Measurements from ENCODE around the gene PLCD1.
A peak's percentile ranks its signal among the peaks of the same experiment; 100 is the strongest.

Gene PLCD1

DNA sequence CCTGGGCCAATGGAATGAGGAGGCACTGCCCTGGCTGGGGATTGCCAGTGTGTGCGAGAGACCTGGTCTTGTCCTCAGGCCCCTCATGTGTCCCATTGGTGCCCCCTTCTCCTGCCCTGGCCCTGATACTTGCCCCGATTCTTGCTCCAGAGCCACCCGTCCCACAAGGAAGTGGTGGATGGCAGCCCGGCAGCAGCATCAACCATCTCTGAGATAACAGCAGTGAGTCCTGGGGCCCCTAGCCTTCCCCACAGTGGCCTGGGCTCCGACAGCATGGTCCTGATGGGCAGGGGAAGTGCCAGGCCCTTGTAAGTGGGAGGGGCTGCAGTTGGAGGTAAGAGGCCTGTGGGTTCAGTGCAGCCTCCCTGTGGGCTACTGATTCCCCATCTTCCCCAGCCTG lies 23.4 kb downstream of the PLCD1 start:
- no peak for ATAC-seq
- TF ChIP-seq, protein P1, sequence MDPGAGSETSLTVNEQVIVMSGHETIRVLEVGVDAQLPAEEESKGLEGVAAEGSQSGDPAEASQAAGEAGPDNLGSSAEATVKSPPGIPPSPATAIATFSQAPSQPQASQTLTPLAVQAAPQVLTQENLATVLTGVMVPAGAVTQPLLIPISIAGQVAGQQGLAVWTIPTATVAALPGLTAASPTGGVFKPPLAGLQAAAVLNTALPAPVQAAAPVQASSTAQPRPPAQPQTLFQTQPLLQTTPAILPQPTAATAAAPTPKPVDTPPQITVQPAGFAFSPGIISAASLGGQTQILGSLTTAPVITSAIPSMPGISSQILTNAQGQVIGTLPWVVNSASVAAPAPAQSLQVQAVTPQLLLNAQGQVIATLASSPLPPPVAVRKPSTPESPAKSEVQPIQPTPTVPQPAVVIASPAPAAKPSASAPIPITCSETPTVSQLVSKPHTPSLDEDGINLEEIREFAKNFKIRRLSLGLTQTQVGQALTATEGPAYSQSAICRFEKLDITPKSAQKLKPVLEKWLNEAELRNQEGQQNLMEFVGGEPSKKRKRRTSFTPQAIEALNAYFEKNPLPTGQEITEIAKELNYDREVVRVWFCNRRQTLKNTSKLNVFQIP (CRISPR knock-in tag; IDR thresholded peaks at IDR 0.05; ENCODE audit: borderline replicate concordance, low read depth) = no peak
- no peak for TF ChIP-seq RARB (CRISPR knock-in tag; IDR thresholded peaks at IDR 0.05)

GRCh38 chr3:38005076-38006020 lies 24.1 kb downstream of the PLCD1 start:
- TF ChIP-seq ESRRG (CRISPR knock-in tag; IDR thresholded peaks at IDR 0.05) (no peak), PPARA (CRISPR knock-in tag; IDR thresholded peaks at IDR 0.05; ENCODE audit: borderline replicate concordance) (no peak)
- TF ChIP-seq, protein P2, sequence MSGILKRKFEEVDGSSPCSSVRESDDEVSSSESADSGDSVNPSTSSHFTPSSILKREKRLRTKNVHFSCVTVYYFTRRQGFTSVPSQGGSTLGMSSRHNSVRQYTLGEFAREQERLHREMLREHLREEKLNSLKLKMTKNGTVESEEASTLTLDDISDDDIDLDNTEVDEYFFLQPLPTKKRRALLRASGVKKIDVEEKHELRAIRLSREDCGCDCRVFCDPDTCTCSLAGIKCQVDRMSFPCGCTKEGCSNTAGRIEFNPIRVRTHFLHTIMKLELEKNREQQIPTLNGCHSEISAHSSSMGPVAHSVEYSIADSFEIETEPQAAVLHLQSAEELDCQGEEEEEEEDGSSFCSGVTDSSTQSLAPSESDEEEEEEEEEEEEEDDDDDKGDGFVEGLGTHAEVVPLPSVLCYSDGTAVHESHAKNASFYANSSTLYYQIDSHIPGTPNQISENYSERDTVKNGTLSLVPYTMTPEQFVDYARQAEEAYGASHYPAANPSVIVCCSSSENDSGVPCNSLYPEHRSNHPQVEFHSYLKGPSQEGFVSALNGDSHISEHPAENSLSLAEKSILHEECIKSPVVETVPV (CRISPR knock-in tag; IDR thresholded peaks at IDR 0.05) = no peak
- no peak for ATAC-seq

GRCh38 chr3:38004415-38005075 lies 24.9 kb downstream of the PLCD1 start:
- peak; percentile 80 for ATAC-seq
- TF ChIP-seq PATZ1 (CRISPR knock-in tag; IDR thresholded peaks at IDR 0.05; ENCODE audit: borderline replicate concordance) = no peak
- TF ChIP-seq CSDC2 (CRISPR knock-in tag; IDR thresholded peaks at IDR 0.05) = no peak
- no peak for TF ChIP-seq ARNTL (CRISPR knock-in tag; IDR thresholded peaks at IDR 0.05; ENCODE audit: borderline replicate concordance, low read depth)
- TF ChIP-seq ESRRG (CRISPR knock-in tag; IDR thresholded peaks at IDR 0.05) = no peak
- no peak for TF ChIP-seq ZFP3 (CRISPR knock-in tag; IDR thresholded peaks at IDR 0.05)
- no peak for TF ChIP-seq OSR1 (CRISPR knock-in tag; IDR thresholded peaks at IDR 0.05)
- no peak for TF ChIP-seq ZNF8 (CRISPR knock-in tag; IDR thresholded peaks at IDR 0.05)
- no peak for TF ChIP-seq BACH2 (CRISPR knock-in tag; IDR thresholded peaks at IDR 0.05; ENCODE audit: borderline replicate concordance)
- TF ChIP-seq ZC3H10 (CRISPR knock-in tag; IDR thresholded peaks at IDR 0.05) = no peak
- no peak for TF ChIP-seq TOX (CRISPR knock-in tag; IDR thresholded peaks at IDR 0.05; ENCODE audit: borderline replicate concordance)

GRCh38 chr3:38003817-38004414 lies 25.5 kb downstream of the PLCD1 start:
- ATAC-seq = no peak; the same call in 2 of the 3 replicates
- TF ChIP-seq, protein P1 (CRISPR knock-in tag; IDR thresholded peaks at IDR 0.05; ENCODE audit: borderline replicate concordance, low read depth) = no peak
- TF ChIP-seq, protein P3, sequence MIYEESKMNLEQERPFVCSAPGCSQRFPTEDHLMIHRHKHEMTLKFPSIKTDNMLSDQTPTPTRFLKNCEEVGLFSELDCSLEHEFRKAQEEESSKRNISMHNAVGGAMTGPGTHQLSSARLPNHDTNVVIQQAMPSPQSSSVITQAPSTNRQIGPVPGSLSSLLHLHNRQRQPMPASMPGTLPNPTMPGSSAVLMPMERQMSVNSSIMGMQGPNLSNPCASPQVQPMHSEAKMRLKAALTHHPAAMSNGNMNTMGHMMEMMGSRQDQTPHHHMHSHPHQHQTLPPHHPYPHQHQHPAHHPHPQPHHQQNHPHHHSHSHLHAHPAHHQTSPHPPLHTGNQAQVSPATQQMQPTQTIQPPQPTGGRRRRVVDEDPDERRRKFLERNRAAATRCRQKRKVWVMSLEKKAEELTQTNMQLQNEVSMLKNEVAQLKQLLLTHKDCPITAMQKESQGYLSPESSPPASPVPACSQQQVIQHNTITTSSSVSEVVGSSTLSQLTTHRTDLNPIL (CRISPR knock-in tag; IDR thresholded peaks at IDR 0.05; ENCODE audit: low read depth) = no peak
- TF ChIP-seq ARNTL (CRISPR knock-in tag; IDR thresholded peaks at IDR 0.05; ENCODE audit: borderline replicate concordance, low read depth) (no peak), TSHZ2 (CRISPR knock-in tag; IDR thresholded peaks at IDR 0.05) (no peak), PATZ1 (CRISPR knock-in tag; IDR thresholded peaks at IDR 0.05; ENCODE audit: borderline replicate concordance) (no peak), ZNF565 (CRISPR knock-in tag; conservative IDR thresholded peaks at IDR 0.05; ENCODE audit: low read depth) (no peak), OSR1 (CRISPR knock-in tag; IDR thresholded peaks at IDR 0.05) (no peak), TCF4 (CRISPR knock-in tag; IDR thresholded peaks at IDR 0.05; ENCODE audit: borderline replicate concordance) (no peak), GLIS3 (CRISPR knock-in tag; IDR thresholded peaks at IDR 0.05) (no peak), ZNF70 (CRISPR knock-in tag; IDR thresholded peaks at IDR 0.05) (no peak)

Data from SK-N-SH treated with all-trans-retinoic acid at 6 μM for 48 hours (cell line).